Measurements from ENCODE around the gene GRK6. TPM values are rescaled to one million over a fixed set of nuclear protein-coding genes. Genes with fewer than 3 reads are reported as not detected.

The GRK6 gene
- total RNA-seq: 23.1 TPM

GRCh38 chr5:177426566-177427210 is at the start of gene GRK6:
Gene GRK6, plus strand, starts transcription at chr5:177426676. Its CDS starts 170 bp downstream, at chr5:177426846.

GRCh38 chr5:177384134-177384533 is 42.3 kb upstream of the GRK6 start, which contains the start of gene SLC34A1:
Gene SLC34A1, plus strand, starts transcription at chr5:177384434. Its CDS starts 1,308 bp downstream, at chr5:177385742.

GRCh38 chr5:177399997-177400868 is 26.2 kb upstream of the GRK6 start, which contains the start of gene PFN3:
Gene PFN3, minus strand, starts transcription at chr5:177400661. Its CDS starts 85 bp downstream, at chr5:177400576.

GRCh38 chr5:177409043-177409801 is 17.3 kb upstream of the GRK6 start, which contains the start of gene F12:
Gene F12, minus strand, starts transcription at chr5:177409564. Its CDS starts 37 bp downstream, at chr5:177409527.

GRCh38 chr5:177446200-177447065 is 20.0 kb downstream of the GRK6 start, which contains the start of gene PRR7:
Gene PRR7, plus strand, starts transcription at chr5:177446814. Its CDS starts 8,254 bp downstream, at chr5:177455068.

GRCh38 chr5:177473443-177474001 is 47.0 kb downstream of the GRK6 start, which contains the start of gene DBN1:
Gene DBN1, minus strand, starts transcription at chr5:177473634. Its CDS starts 113 bp downstream, at chr5:177473521.

Other genes starting within 250 kb of the GRK6 start
- gene RAB24, start 123.0 kb upstream of the GRK6 start, total RNA-seq: 26.7 TPM
- gene PRELID1, start 122.9 kb upstream of the GRK6 start, total RNA-seq: 56.8 TPM
- gene MXD3, start 114.8 kb upstream of the GRK6 start, total RNA-seq: 32.5 TPM
- gene LMAN2, start 75.0 kb upstream of the GRK6 start, total RNA-seq: 213 TPM
- 21.0 TPM for gene RGS14, start 68.8 kb upstream of the GRK6 start, total RNA-seq
- 166 TPM for gene SLC34A1, start 42.2 kb upstream of the GRK6 start, total RNA-seq
- gene PFN3, start 26.0 kb upstream of the GRK6 start, total RNA-seq: not detected
- 0.29 TPM for gene F12, start 17.1 kb upstream of the GRK6 start, total RNA-seq
- 2.4 TPM for gene PRR7, start 20.1 kb downstream of the GRK6 start, total RNA-seq
- 113 TPM for gene DBN1, start 47.0 kb downstream of the GRK6 start, total RNA-seq
- gene PDLIM7, start 70.9 kb downstream of the GRK6 start, total RNA-seq: 184 TPM
- gene DOK3, start 83.2 kb downstream of the GRK6 start, total RNA-seq: 11.3 TPM
- 80.6 TPM for gene DDX41, start 90.3 kb downstream of the GRK6 start, total RNA-seq
- 50.7 TPM for gene FAM193B, start 127.9 kb downstream of the GRK6 start, total RNA-seq
- 91.2 TPM for gene TMED9, start 165.5 kb downstream of the GRK6 start, total RNA-seq
- gene B4GALT7, start 173.5 kb downstream of the GRK6 start, total RNA-seq: 34.8 TPM